Gastrocnemius medialis (tissue), 4 donors: Measurements from ENCODE around the gene DNAJC15. TPM values are rescaled to one million over a fixed set of nuclear protein-coding genes. Genes with fewer than 3 reads are reported as not detected.

ENCODE experiments used
- ATAC-seq, 2 donors: fragments of 150-250 bp; one replicate each; pipeline ENCODE4 v1.9.1; 2016
- DNase-seq, 2 donors: peaks; one replicate each; pipeline ENCODE4 v3.0.0-alpha.2; 2019
- H3K27ac ChIP-seq, 4 donors: fragments of 200-600 bp; sonication (generic); 1 replicate in 1 of 4; 2 replicates in 3 of 4; pipeline ENCODE4 v1.5.1; 2016 to 2018; ENCODE audit warnings: mild to moderate bottlenecking in 2 of 4, moderate library complexity in 1 of 4
- H3K27me3 ChIP-seq, 3 donors: fragments of 200-600 bp; sonication (generic) in 2 of 3; 1 replicate in 1 of 3; 2 replicates in 2 of 3; pipeline versions ENCODE4 v1.5.1 to v1.6.0; 2016 to 2019; ENCODE audit warnings: mild to moderate bottlenecking in 1 of 3, moderate library complexity in 1 of 3
- H3K36me3 ChIP-seq, 2 donors: fragments of 200-600 bp; sonication (generic) in 1 of 2; one replicate each; pipeline ENCODE4 v1.5.1; 2017 to 2018
- H3K4me1 ChIP-seq, 2 donors: fragments of 200-600 bp; sonication (generic) in 1 of 2; one replicate each; pipeline ENCODE4 v1.5.1; 2016 to 2017; ENCODE audit warnings: mild to moderate bottlenecking in 2 of 2
- H3K4me3 ChIP-seq, 4 donors: fragments of 200-600 bp; sonication (generic) in 3 of 4; 1 replicate in 1 of 4; 2 replicates in 3 of 4; pipeline ENCODE4 v1.5.1; 2016 to 2019; ENCODE audit warnings: mild to moderate bottlenecking in 2 of 4
- H3K9me3 ChIP-seq, 3 donors: fragments of 200-600 bp; sonication (generic) in 2 of 3; 1 replicate in 1 of 3; 2 replicates in 2 of 3; pipeline ENCODE4 v1.5.1; 2016 to 2019
- CTCF ChIP-seq, 5 experiments: fragments of 450-650 bp in 3 of 5; fragments of 200-600 bp in 2 of 5; sonication (generic) in 2 of 5; IDR thresholded peaks in 4 of 5; conservative IDR thresholded peaks in 1 of 5; 1 replicate in 4 of 5; 2 replicates in 1 of 5; pipeline ENCODE4 v1.5.1; 2016 to 2019; ENCODE audit warnings: antibody characterized with exemption in 5 of 5, mild to moderate bottlenecking in 3 of 5, moderate library complexity in 3 of 5
- POLR2A ChIP-seq, 2 donors: fragments of 450-650 bp; IDR thresholded peaks; one replicate each; pipeline ENCODE4 v1.6.1; 2017; ENCODE audit warnings: antibody characterized with exemption in 2 of 2, mild to moderate bottlenecking in 2 of 2, moderate library complexity in 2 of 2
- in situ Hi-C, 4 donors: fragments of 200-750 bp; cut with MboI; loops; one replicate each; pipeline versions ENCODE4 v1.15.0 to v1.8.0; 2017; ENCODE audit warnings: low sequenced_read_pairs in 4 of 4
- intact Hi-C: fragments of 100-400 bp; cut with DNase I; formaldehyde crosslinking; loops from one replicate; pipeline ENCODE4 v1.15.1; 2023; ENCODE audit warnings: low total_unique reads
- total RNA-seq, 4 donors: library from RNA; depleted of rRNA; stranded (reverse); fragments of >200 nt; gene quantifications; one replicate each; pipeline versions ENCODE4 v1.1.0 to v1.2.3, GENCODE V29; 2016

The DNAJC15 gene
- total RNA-seq, 4 donors from 2014 or later = 6.2 to 19.5 (median 12.3) TPM

GRCh38 chr13:43077046-43077445 is 53.7 kb downstream of the DNAJC15 start:
- TF ChIP-seq CTCF (IDR thresholded peaks at IDR 0.05 in 4 of 5, conservative IDR thresholded peaks at IDR 0.05 in 1 of 5) = no peak
- no peak for TF ChIP-seq POLR2A (IDR thresholded peaks at IDR 0.05)

DNA sequence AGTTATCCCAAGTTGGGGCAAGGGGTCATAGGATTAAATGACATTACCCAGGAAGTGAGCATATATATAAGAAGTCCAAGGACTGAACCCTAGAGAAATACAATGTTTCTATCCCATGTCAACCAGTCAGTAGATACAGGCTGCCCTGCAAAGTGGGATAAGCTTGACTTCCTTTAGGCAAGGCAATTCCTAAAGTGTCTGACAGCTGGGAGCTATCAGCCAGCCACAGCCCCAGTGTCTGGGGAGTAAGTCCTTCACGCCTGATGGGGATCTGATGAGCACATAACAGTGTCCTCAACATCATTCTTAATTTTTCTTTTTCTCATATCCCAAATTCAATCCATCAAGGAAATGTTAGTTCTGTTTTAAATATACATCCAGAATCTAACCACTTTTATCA is 54.1 kb downstream of the DNAJC15 start:
- DNase-seq = no peak
- Histone ChIP-seq H3K27ac (no peak overlapping the region), H3K4me1 (peaks cover 0 to 9% of the 10 kb centered on the region in 2 donors), H3K4me3 (no peak overlapping the region), H3K9me3 (no peaks in the 10 kb centered on the region), H3K36me3 (peaks cover 0 to 14% of the 10 kb centered on the region in 2 donors), H3K27me3 (no peaks in the 10 kb centered on the region)
- TF ChIP-seq POLR2A (IDR thresholded peaks at IDR 0.05) (no peak), CTCF (IDR thresholded peaks at IDR 0.05 in 4 of 5, conservative IDR thresholded peaks at IDR 0.05 in 1 of 5) (no peak)
- intact Hi-C loops (no loop called here), in situ Hi-C loops (no loop called here)
- ATAC-seq = no peak

More at GRCh38 chr13:43077046-43077445, 53.7 kb downstream of the DNAJC15 start:
- H3K27me3 ChIP-seq = no peaks in the 10 kb centered on the region
- no peaks in the 10 kb centered on the region for H3K9me3 ChIP-seq
- in situ Hi-C loops = no loop called here
- H3K36me3 ChIP-seq = peaks cover 0 to 14% of the 10 kb centered on the region in 2 donors
- H3K27ac ChIP-seq = no peak overlapping the region
- intact Hi-C loops = no loop called here
- peaks cover 0 to 9% of the 10 kb centered on the region in 2 donors for H3K4me1 ChIP-seq
- DNase-seq = no peak
- H3K4me3 ChIP-seq = no peak overlapping the region
- no peak for ATAC-seq

DNA sequence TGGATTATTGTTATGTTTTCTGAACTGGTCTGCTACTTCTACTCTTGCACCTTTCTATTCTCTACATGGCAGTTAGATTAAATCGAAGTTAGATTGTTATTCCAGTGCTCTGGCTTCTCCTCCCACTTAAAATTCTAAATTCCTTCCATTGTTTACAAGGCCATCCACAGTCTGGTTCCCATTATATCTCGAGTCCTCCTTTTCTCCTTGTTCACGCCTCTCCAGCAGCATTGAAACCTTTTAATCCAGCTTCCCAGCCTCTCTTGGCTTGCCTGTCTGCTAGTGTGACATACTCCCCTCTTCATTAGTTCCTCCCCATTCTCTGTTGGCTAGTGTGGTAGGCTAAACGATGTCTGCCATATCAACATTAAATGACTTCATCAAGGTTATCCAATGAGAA is 54.5 kb downstream of the DNAJC15 start:
- Histone ChIP-seq H3K27ac (no peak overlapping the region), H3K27me3 (no peaks in the 10 kb centered on the region), H3K9me3 (no peaks in the 10 kb centered on the region), H3K4me1 (peaks cover 0 to 9% of the 10 kb centered on the region in 2 donors), H3K4me3 (no peak overlapping the region), H3K36me3 (peaks cover 0 to 14% of the 10 kb centered on the region in 2 donors)
- no peak for TF ChIP-seq POLR2A (IDR thresholded peaks at IDR 0.05)
- no peak for TF ChIP-seq CTCF (IDR thresholded peaks at IDR 0.05 in 4 of 5, conservative IDR thresholded peaks at IDR 0.05 in 1 of 5)
- DNase-seq (no peak), ATAC-seq (no peak)
- intact Hi-C loops = no loop called here
- in situ Hi-C loops = no loop called here

- intact Hi-C loops = no loop called here
- H3K9me3 ChIP-seq = no peaks in the 10 kb centered on the region
- TF ChIP-seq CTCF (IDR thresholded peaks at IDR 0.05 in 4 of 5, conservative IDR thresholded peaks at IDR 0.05 in 1 of 5) (no peak), POLR2A (IDR thresholded peaks at IDR 0.05) (no peak)
- DNase-seq (no peak), ATAC-seq (no peak)
- in situ Hi-C loops = no loop called here
- H3K27ac ChIP-seq = no peak overlapping the region
- H3K4me3 ChIP-seq = no peak overlapping the region
- H3K36me3 ChIP-seq = peaks cover 0 to 14% of the 10 kb centered on the region in 2 donors
- peaks cover 0 to 9% of the 10 kb centered on the region in 2 donors for H3K4me1 ChIP-seq
- no peaks in the 10 kb centered on the region for H3K27me3 ChIP-seq
Observed at GRCh38 chr13:43078399-43078798, 55.0 kb downstream of the DNAJC15 start.

GRCh38 chr13:43079392-43079931 is 56.1 kb downstream of the DNAJC15 start:
- H3K4me3 ChIP-seq = no peak overlapping the region
- no peak for ATAC-seq
- no peaks in the 10 kb centered on the region for H3K9me3 ChIP-seq
- no peak for DNase-seq
- H3K4me1 ChIP-seq = peaks cover 0 to 9% of the 10 kb centered on the region in 2 donors
- in situ Hi-C loops = no loop called here
- no peak overlapping the region for H3K27ac ChIP-seq
- H3K27me3 ChIP-seq = no peaks in the 10 kb centered on the region
- intact Hi-C loops = no loop called here
- TF ChIP-seq POLR2A (IDR thresholded peaks at IDR 0.05) = no peak
- TF ChIP-seq CTCF (IDR thresholded peaks at IDR 0.05 in 4 of 5, conservative IDR thresholded peaks at IDR 0.05 in 1 of 5) = no peak
- H3K36me3 ChIP-seq = peaks cover 0 to 14% of the 10 kb centered on the region in 2 donors
